Activated CD8-positive, alpha-beta memory T cell treated with anti-CD3 and anti-CD28 coated beads, Interleukin-2, amount 10 ng/mL, durations not matched to agents 7 days and 5 days (primary cell): ENCODE data around the gene FOXP4. TPM values are rescaled to one million over a fixed set of nuclear protein-coding genes. Genes with fewer than 3 reads are reported as not detected.

Experiments used
- ATAC-seq: fragments of 150-1000 bp; cut with Tn5 transposase; one replicate; pipeline ENCODE4 v1.10.0; 2021; ENCODE audit warnings: moderate library complexity
- CTCF ChIA-PET: fragments of 350-600 bp; sonication (Branson Sonifier 250); formaldehyde crosslinking; loops from one replicate; lab custom pipeline; 2021; ENCODE audit warnings: antibody characterized with exemption; lab: Charles Lee
- DNase-seq: peaks from one replicate; pipeline ENCODE4 v3.0.0-alpha.2; 2020
- H3K27ac Mint-ChIP-seq: one replicate; pipeline ENCODE4 v1.8.0; 2021; ENCODE audit warnings: mild to moderate bottlenecking, mixed read lengths
- H3K27me3 Mint-ChIP-seq: one replicate; pipeline ENCODE4 v1.8.0; 2021; ENCODE audit warnings: mixed read lengths
- H3K36me3 Mint-ChIP-seq: one replicate; pipeline ENCODE4 v1.8.0; 2021; ENCODE audit warnings: mild to moderate bottlenecking, mixed read lengths
- H3K4me1 Mint-ChIP-seq: one replicate; pipeline ENCODE4 v1.8.0; 2021; ENCODE audit warnings: mixed read lengths
- H3K4me3 Mint-ChIP-seq: one replicate; pipeline ENCODE4 v1.8.0; 2021; ENCODE audit warnings: mild to moderate bottlenecking, moderate library complexity, mixed read lengths
- H3K9me3 Mint-ChIP-seq: one replicate; pipeline ENCODE4 v1.8.0; 2022; ENCODE audit warnings: low read depth, mixed read lengths
- total RNA-seq, 2 experiments: library from RNA; stranded (reverse); gene quantifications; one replicate each; pipeline ENCODE4 v1.2.3, GENCODE V29; 2021

Gene FOXP4
- total RNA-seq, 2 experiments from 2014 or later, result 6.5 to 7.7 TPM

- Mint-ChIP-seq H3K4me3 (no peak overlapping the region), H3K36me3 (no peaks in the 10 kb centered on the region), H3K4me1 (no peaks in the 10 kb centered on the region), H3K9me3 (no peaks in the 10 kb centered on the region), H3K27ac (no peak overlapping the region), H3K27me3 (peaks cover 6% of the 10 kb centered on the region)
- CTCF ChIA-PET, result interaction anchor here (1.2 kb wide), 1 partner anchor 144 kb away, joined by 3 read pairs; no protein-coding TSS in a partner anchor
- ATAC-seq (no peak), DNase-seq (no peak)
Measured at GRCh38 chr6:41568585-41569384, 22.6 kb downstream of the FOXP4 start.

- Mint-ChIP-seq H3K36me3 (no peaks in the 10 kb centered on the region), H3K9me3 (no peaks in the 10 kb centered on the region), H3K4me3 (no peak overlapping the region), H3K27me3 (peaks cover 3% of the 10 kb centered on the region), H3K27ac (no peak overlapping the region), H3K4me1 (no peaks in the 10 kb centered on the region)
- ATAC-seq (no peak), DNase-seq (no peak)
- CTCF ChIA-PET, result interaction anchor here (1.4 kb wide), 1 partner anchor 9 kb away, joined by 3 read pairs; no protein-coding TSS in a partner anchor
Measured at GRCh38 chr6:41570259-41570615, 24.1 kb downstream of the FOXP4 start.

GRCh38 chr6:41571021-41571780 lies 25.0 kb downstream of the FOXP4 start:
- no peaks in the 10 kb centered on the region for H3K4me1 Mint-ChIP-seq
- CTCF ChIA-PET, result interaction anchor here (1.4 kb wide), 1 partner anchor 10 kb away, joined by 3 read pairs; no protein-coding TSS in a partner anchor
- no peak for ATAC-seq
- H3K27me3 Mint-ChIP-seq, result peaks cover 3% of the 10 kb centered on the region
- H3K9me3 Mint-ChIP-seq, result no peaks in the 10 kb centered on the region
- H3K27ac Mint-ChIP-seq, result no peak overlapping the region
- H3K36me3 Mint-ChIP-seq, result no peaks in the 10 kb centered on the region
- DNase-seq, result no peak
- H3K4me3 Mint-ChIP-seq, result no peak overlapping the region

GRCh38 chr6:41572613-41573012 lies 26.4 kb downstream of the FOXP4 start:
- no peak overlapping the region for H3K27ac Mint-ChIP-seq
- no peaks in the 10 kb centered on the region for H3K4me1 Mint-ChIP-seq
- H3K9me3 Mint-ChIP-seq, result no peaks in the 10 kb centered on the region
- H3K36me3 Mint-ChIP-seq, result no peaks in the 10 kb centered on the region
- peaks cover 3% of the 10 kb centered on the region for H3K27me3 Mint-ChIP-seq
- CTCF ChIA-PET, result no interaction called here
- no peak for ATAC-seq
- no peak overlapping the region for H3K4me3 Mint-ChIP-seq
- DNase-seq, result no peak

GRCh38 chr6:41573276-41573675 lies 27.1 kb downstream of the FOXP4 start:
- H3K4me3 Mint-ChIP-seq, result no peak overlapping the region
- DNase-seq, result no peak
- no peaks in the 10 kb centered on the region for H3K4me1 Mint-ChIP-seq
- peaks cover 3% of the 10 kb centered on the region for H3K27me3 Mint-ChIP-seq
- CTCF ChIA-PET, result interaction anchor here (1.1 kb wide), 1 partner anchor 19 kb away, joined by 3 read pairs; no protein-coding TSS in a partner anchor
- H3K9me3 Mint-ChIP-seq, result no peaks in the 10 kb centered on the region
- no peak for ATAC-seq
- H3K36me3 Mint-ChIP-seq, result no peaks in the 10 kb centered on the region
- no peak overlapping the region for H3K27ac Mint-ChIP-seq

- Mint-ChIP-seq H3K4me3 (no peak overlapping the region), H3K4me1 (no peaks in the 10 kb centered on the region), H3K9me3 (no peaks in the 10 kb centered on the region), H3K27ac (no peak overlapping the region), H3K27me3 (peaks cover 3% of the 10 kb centered on the region), H3K36me3 (no peaks in the 10 kb centered on the region)
- DNase-seq, result no peak
- ATAC-seq, result no peak
- CTCF ChIA-PET, result interaction anchor here (1.1 kb wide), 1 partner anchor 19 kb away, joined by 3 read pairs; no protein-coding TSS in a partner anchor
Measured at GRCh38 chr6:41573985-41574384, 27.8 kb downstream of the FOXP4 start.

- ATAC-seq (no peak), DNase-seq (no peak)
- Mint-ChIP-seq H3K27me3 (peaks cover 3% of the 10 kb centered on the region), H3K4me1 (no peaks in the 10 kb centered on the region), H3K4me3 (no peak overlapping the region), H3K27ac (no peak overlapping the region), H3K9me3 (no peaks in the 10 kb centered on the region), H3K36me3 (no peaks in the 10 kb centered on the region)
- CTCF ChIA-PET, result no interaction called here
Measured at GRCh38 chr6:41575598-41575997, 29.4 kb downstream of the FOXP4 start.

- CTCF ChIA-PET, result interaction anchor here (1.4 kb wide), 1 partner anchor 16 kb away, joined by 3 read pairs; no protein-coding TSS in a partner anchor
- Mint-ChIP-seq H3K9me3 (no peaks in the 10 kb centered on the region), H3K4me3 (no peak overlapping the region), H3K4me1 (no peaks in the 10 kb centered on the region), H3K36me3 (no peaks in the 10 kb centered on the region), H3K27me3 (peaks cover 3% of the 10 kb centered on the region), H3K27ac (no peak overlapping the region)
- ATAC-seq (no peak), DNase-seq (no peak)
Measured at GRCh38 chr6:41576667-41577066, 30.5 kb downstream of the FOXP4 start.

- H3K9me3 Mint-ChIP-seq, result no peaks in the 10 kb centered on the region
- H3K4me3 Mint-ChIP-seq, result no peak overlapping the region
- CTCF ChIA-PET, result interaction anchor here (1.2 to 1.4 kb wide), 2 partner anchors 15 to 209 kb away, joined by 3 read pairs; no protein-coding TSS in a partner anchor
- no peak for ATAC-seq
- no peak overlapping the region for H3K27ac Mint-ChIP-seq
- H3K4me1 Mint-ChIP-seq, result no peaks in the 10 kb centered on the region
- no peaks in the 10 kb centered on the region for H3K27me3 Mint-ChIP-seq
- no peak for DNase-seq
- H3K36me3 Mint-ChIP-seq, result no peaks in the 10 kb centered on the region
Measured at GRCh38 chr6:41577356-41578216, 31.4 kb downstream of the FOXP4 start.

- no peak overlapping the region for H3K4me3 Mint-ChIP-seq
- CTCF ChIA-PET, result interaction anchor here (1.2 to 1.5 kb wide), 2 partner anchors 16 to 210 kb away, joined by 3 to 4 read pairs; no protein-coding TSS in a partner anchor
- H3K27ac Mint-ChIP-seq, result no peak overlapping the region
- no peaks in the 10 kb centered on the region for H3K36me3 Mint-ChIP-seq
- H3K9me3 Mint-ChIP-seq, result no peaks in the 10 kb centered on the region
- no peaks in the 10 kb centered on the region for H3K4me1 Mint-ChIP-seq
- H3K27me3 Mint-ChIP-seq, result no peaks in the 10 kb centered on the region
- ATAC-seq (no peak), DNase-seq (no peak)
Measured at GRCh38 chr6:41578217-41579087, 32.3 kb downstream of the FOXP4 start.

- ATAC-seq (no peak), DNase-seq (no peak)
- H3K27me3 Mint-ChIP-seq, result no peaks in the 10 kb centered on the region
- no peak overlapping the region for H3K27ac Mint-ChIP-seq
- H3K4me1 Mint-ChIP-seq, result no peaks in the 10 kb centered on the region
- H3K9me3 Mint-ChIP-seq, result no peaks in the 10 kb centered on the region
- no peak overlapping the region for H3K4me3 Mint-ChIP-seq
- H3K36me3 Mint-ChIP-seq, result no peaks in the 10 kb centered on the region
- CTCF ChIA-PET, result interaction anchor here (1.5 kb wide), 1 partner anchor 15 kb away, joined by 4 read pairs; no protein-coding TSS in a partner anchor
Measured at GRCh38 chr6:41579088-41579610, 33.0 kb downstream of the FOXP4 start.

- DNase-seq (no peak), ATAC-seq (no peak)
- no peak overlapping the region for H3K4me3 Mint-ChIP-seq
- no peaks in the 10 kb centered on the region for H3K27me3 Mint-ChIP-seq
- H3K4me1 Mint-ChIP-seq, result peaks cover 2% of the 10 kb centered on the region
- H3K9me3 Mint-ChIP-seq, result no peaks in the 10 kb centered on the region
- CTCF ChIA-PET, result interaction anchor here (1.2 kb wide), 1 partner anchor 212 kb away, joined by 3 read pairs; no protein-coding TSS in a partner anchor
- H3K36me3 Mint-ChIP-seq, result no peaks in the 10 kb centered on the region
- no peak overlapping the region for H3K27ac Mint-ChIP-seq
Measured at GRCh38 chr6:41580690-41581089, 34.5 kb downstream of the FOXP4 start.
